GM18517 (cell line): ENCODE data around the gene ADGRV1.
"Not testable (repeated sequence)": the region's sequence is repeated elsewhere in the genome, so short reads cannot be mapped to it uniquely, and the experiment has no call there.

Experiments
- ATAC-seq: cut with Tn5 transposase; IDR thresholded peaks from one replicate; pipeline ENCODE4 v1.9.1; 2021; ENCODE audit warnings: mild to moderate bottlenecking, moderate library complexity; ENCODE audit not compliant: unreplicated experiment

ADGRV1 gene

GRCh38 chr5:90934091-90934719 lies 375.6 kb downstream of the ADGRV1 start:
- no peak for ATAC-seq

GRCh38 chr5:90934738-90935137 lies 376.1 kb downstream of the ADGRV1 start:
- ATAC-seq: no peak

GRCh38 chr5:90939211-90939610 lies 380.6 kb downstream of the ADGRV1 start:
- ATAC-seq: no peak

- ATAC-seq: peak; percentile 92
Measured at GRCh38 chr5:90940227-90940995, 381.8 kb downstream of the ADGRV1 start.

- no peak for ATAC-seq
Measured at GRCh38 chr5:90941002-90941720, 382.6 kb downstream of the ADGRV1 start.

- ATAC-seq: no peak
Measured at GRCh38 chr5:90944116-90944515, 385.5 kb downstream of the ADGRV1 start.

GRCh38 chr5:90947667-90948066 lies 389.1 kb downstream of the ADGRV1 start:
- no peak for ATAC-seq

- no peak for ATAC-seq
Measured at GRCh38 chr5:90948969-90949368, 390.4 kb downstream of the ADGRV1 start.

- ATAC-seq: no peak
Measured at GRCh38 chr5:90949469-90950358, 391.1 kb downstream of the ADGRV1 start.

- ATAC-seq: no peak
Measured at GRCh38 chr5:90955001-90955635, 396.5 kb downstream of the ADGRV1 start.

GRCh38 chr5:90956511-90957097 lies 398.0 kb downstream of the ADGRV1 start:
- no peak for ATAC-seq

- no peak for ATAC-seq
Measured at GRCh38 chr5:90957906-90958305, 399.3 kb downstream of the ADGRV1 start.

GRCh38 chr5:90959262-90959661 lies 400.7 kb downstream of the ADGRV1 start:
- ATAC-seq: no peak

GRCh38 chr5:90962481-90962880 lies 403.9 kb downstream of the ADGRV1 start:
- no peak for ATAC-seq

- no peak for ATAC-seq
Measured at GRCh38 chr5:90965110-90965685, 406.6 kb downstream of the ADGRV1 start.

GRCh38 chr5:90967443-90967842 lies 408.8 kb downstream of the ADGRV1 start:
- no peak for ATAC-seq

GRCh38 chr5:90967851-90968250 lies 409.3 kb downstream of the ADGRV1 start:
- no peak for ATAC-seq

- no peak for ATAC-seq
Measured at GRCh38 chr5:90968319-90968718, 409.7 kb downstream of the ADGRV1 start.

- not testable (repeated sequence) for ATAC-seq
Measured at GRCh38 chr5:90969945-90970344, 411.3 kb downstream of the ADGRV1 start.

- ATAC-seq: no peak
Measured at GRCh38 chr5:90981177-90981576, 422.6 kb downstream of the ADGRV1 start.
